HG03575 (cell line): Measurements from ENCODE around the gene SSBP2.
"Not testable (repeated sequence)": the region's sequence is repeated elsewhere in the genome, so short reads cannot be mapped to it uniquely, and the experiment has no call there.

Source experiments
- ATAC-seq: cut with Tn5 transposase; IDR thresholded peaks from one replicate; pipeline ENCODE4 v1.9.1; 2021; ENCODE audit not compliant: unreplicated experiment, insufficient number of reproducible peaks, low FRiP score; ENCODE audit errors: extremely low read depth

Gene SSBP2

DNA sequence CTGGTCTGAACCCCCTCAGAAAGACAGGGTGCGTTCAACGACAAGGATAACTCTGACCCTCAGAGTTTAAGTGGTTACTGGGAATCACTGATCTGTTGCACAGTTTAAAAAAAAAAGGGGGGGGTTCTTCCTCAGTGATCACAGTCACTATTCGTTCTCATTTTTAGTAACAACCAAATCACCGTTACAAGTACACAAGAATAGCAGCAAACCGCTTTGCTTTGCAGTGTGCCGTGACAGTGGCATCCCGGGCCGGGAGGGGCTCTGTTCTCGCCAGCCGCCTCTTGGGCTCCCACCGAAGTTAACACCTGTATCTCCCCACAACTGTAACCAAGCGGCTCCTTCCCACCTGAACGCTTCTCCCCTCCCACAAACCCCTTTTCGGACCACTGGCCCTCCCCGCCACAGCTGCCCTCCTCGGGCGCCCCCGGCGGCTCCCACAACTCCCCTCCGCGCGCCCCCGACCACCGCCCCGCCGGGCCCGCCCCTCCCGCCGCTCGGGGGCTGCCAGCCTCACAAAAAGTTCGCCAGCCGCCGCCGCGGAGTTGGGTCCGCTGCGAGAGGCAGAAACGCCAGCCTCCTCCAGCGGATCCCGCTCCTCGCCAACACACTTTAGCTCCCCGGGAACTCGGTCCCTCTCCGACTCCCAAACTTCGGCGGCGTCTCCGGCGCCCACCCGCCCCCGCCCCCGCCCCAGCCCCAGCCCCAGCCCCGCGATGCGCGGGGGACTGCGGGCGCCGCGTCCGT is 1.2 kb downstream of the SSBP2 start:
- peak; percentile 36 for ATAC-seq

DNA sequence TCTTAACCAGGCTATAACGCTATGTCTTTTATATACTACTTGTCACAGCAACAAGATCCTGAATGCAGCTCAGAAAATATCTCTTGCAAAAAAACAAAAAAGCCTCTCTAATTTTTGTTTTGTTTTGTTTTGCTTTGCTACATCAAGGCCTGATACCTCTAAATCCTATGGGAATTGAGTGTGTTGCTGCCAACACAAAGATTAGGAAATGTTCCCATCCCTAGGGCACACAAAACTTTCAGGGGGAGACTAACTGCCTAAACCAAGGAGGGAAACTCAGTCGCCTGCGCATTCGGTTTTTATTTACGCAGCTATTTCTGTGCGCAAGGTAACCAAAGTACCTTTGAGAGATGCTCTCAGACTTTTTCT is 1.7 kb downstream of the SSBP2 start:
- no peak for ATAC-seq

DNA sequence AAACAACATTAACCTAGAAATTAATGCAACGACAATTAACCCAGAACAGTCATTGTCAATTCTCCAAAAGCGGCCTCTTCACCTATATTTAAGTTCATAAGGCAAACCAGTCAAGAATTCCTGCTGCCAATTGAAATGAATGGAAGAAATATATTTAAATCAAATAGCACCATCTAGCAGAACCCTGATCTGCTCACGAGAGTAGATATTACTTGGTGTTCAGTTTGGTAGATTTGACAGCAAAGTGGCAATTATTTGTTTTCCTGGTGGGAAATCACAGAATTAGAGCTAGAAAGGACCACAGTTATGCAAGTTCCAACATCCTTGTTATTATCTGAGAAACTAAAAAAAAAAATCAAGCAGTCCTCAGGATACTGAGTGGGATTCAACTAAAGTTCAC is 2.3 kb downstream of the SSBP2 start:
- no peak for ATAC-seq

GRCh38 chr5:81747030-81747429 is 3.9 kb downstream of the SSBP2 start:
- no peak for ATAC-seq

DNA sequence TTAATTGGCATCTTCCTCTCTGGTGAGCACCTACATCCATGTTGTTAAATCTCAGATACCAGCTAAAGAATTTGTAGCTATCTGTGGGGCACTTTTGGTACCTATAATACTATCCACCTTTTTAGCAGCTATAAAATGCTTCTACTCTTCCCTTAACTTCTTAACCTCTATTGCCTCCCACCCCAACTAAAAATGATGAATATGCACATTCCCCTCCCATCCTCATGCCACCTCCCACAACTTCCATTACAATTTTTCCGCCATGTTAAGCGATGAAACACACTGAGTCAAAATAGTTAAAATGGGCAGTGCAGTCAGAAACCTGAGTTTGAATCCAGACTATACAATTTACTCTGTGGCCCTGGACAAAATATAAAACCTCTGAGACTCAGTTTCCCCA is 10.1 kb downstream of the SSBP2 start:
- ATAC-seq, result no peak

- no peak for ATAC-seq
Measured at GRCh38 chr5:81739291-81739690, 11.6 kb downstream of the SSBP2 start.

DNA sequence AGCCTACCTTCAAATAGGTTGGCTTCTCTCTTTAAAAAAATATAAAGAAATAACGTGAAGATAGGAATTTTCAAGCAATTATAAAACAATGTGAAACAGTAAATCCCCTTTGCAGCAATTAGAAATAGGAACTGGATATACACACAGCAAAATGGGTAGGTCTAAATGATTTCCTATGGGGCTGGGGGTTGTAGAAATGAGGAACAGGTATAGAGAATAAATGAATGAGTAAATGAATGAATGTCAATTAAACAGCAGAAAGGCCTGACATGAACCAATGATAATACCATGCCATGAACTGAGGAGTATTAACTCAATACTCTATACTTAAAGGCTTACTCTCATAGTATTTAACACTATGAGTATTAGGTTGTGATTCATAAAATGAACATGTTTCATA is 21.6 kb downstream of the SSBP2 start:
- no peak for ATAC-seq

- ATAC-seq, result no peak
Measured at GRCh38 chr5:81728301-81728700, 22.6 kb downstream of the SSBP2 start.

DNA sequence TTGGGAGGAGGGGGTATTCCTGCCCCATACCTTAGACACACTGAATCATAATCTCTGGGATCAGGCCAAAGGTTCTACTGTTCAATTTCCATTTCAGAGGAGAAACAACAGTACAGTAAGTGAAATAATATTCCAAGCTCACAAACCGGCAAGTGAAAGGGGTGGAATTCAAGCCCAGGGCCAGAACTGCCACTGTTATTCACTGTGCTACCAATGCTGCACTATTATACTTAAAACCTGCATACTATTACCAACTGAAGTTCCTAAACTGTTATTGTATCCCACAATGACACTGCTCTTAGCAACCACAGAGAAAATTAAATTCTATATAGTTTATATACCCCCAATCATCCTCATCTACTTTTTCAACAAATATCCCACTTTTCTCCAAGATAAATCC is 24.6 kb downstream of the SSBP2 start:
- no peak for ATAC-seq

DNA sequence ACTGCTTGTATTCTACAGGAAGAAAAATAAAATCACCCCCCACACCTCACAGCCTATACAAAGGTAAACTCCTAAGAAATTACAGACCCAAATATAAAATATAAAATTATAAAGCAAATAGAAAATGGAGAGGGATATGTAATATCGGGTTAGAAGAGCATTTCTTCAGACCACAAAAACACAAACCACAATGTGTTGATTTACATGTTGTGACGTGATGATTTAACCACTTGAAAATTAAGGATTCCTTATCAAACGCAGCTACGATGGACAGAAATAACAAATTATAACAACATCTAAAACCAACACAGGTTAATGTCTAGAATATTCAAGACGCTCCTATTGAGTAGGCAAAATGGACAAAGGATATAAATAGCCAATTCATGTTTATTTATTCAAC is 26.3 kb downstream of the SSBP2 start:
- ATAC-seq, result no peak

DNA sequence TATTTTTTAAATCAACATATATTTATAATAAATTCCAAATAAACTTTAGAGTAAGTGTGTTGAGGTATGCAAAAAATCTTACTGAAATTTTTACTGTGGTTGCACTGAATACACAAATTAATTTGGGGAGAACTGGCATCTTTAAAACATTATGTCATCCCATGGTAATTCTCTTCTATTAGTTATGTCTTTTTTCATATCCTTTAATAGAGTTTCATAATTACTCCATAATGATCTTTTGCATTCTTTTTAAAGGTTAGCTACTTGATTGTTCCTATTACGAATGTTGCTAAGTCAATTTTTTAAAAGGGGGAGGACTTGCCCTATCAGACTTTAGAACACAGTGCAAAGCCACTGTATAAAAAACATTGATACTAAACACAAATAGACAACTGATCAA is 26.8 kb downstream of the SSBP2 start:
- ATAC-seq, result no peak

- ATAC-seq, result no peak
Measured at GRCh38 chr5:81721049-81721448, 29.8 kb downstream of the SSBP2 start.

DNA sequence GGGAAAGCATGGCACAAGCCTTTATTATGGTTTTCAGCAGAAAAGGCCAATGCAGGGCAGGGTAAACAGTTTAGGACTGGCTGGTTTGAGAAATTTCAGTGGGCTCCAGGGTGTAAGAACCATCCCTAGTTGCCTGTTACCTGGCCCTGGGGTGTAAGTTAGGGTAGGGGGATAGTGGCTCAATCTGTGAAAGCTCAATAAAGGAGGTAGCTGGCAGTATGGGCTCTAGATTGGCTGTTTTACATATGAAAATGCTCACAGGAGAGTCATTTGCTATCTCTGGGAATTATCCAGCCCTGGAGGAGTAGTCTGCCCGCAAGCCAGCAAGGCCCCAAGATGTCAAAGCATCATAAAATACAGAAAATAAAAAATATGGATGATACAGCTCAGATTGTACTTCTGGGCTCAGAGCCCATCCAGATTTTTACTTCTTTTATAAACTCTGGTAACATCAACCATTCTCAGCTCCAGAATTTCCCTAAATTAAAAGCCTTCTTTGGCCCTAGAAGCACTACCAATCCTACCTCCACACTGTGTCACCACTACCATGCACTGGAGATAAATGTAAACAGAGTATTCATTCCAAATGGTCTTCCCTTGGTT is 31.1 kb downstream of the SSBP2 start:
- ATAC-seq, result no peak

DNA sequence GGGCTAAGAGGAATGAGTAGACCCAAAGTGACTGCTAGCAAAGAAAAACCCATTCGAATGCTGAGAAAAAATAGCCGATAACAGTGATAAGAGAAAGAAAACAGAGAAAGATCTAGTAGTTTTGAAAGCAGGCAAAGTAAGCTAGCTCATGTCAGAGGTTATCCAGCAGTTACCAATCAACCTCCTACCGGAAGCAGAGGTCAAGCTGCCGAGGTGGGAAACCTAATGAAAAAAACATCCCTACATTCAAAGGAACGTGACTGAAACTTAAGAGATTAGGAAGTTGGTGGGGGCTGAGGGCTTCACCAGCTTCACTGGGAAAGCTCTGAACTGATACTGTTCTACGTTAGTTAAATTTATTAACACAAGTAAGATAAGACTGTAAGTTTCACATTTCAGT is 32.6 kb downstream of the SSBP2 start:
- no peak for ATAC-seq

GRCh38 chr5:81717860-81718259 is 33.0 kb downstream of the SSBP2 start:
- ATAC-seq, result no peak

GRCh38 chr5:81717226-81717625 is 33.7 kb downstream of the SSBP2 start:
- no peak for ATAC-seq

DNA sequence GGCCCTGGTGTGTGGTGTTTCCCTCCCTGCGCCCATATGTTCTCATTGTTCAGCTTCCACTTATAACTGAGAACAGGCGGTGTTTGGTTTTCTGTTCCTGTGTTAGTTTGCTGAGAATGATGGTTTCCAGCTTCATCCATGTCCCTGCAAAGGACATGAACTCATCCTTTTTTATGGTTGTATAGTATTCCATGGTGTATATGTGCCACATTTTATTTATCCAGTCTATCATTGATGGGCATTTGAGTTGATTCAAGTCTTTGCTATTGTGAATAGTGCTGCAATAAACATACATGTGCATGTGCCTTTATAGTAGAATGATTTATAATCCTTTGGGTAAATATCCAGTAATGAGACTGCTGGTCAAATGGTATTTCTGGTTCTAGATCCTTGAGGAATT is 36.8 kb downstream of the SSBP2 start:
- not testable (repeated sequence) for ATAC-seq

GRCh38 chr5:81708889-81709288 is 42.0 kb downstream of the SSBP2 start:
- no peak for ATAC-seq

DNA sequence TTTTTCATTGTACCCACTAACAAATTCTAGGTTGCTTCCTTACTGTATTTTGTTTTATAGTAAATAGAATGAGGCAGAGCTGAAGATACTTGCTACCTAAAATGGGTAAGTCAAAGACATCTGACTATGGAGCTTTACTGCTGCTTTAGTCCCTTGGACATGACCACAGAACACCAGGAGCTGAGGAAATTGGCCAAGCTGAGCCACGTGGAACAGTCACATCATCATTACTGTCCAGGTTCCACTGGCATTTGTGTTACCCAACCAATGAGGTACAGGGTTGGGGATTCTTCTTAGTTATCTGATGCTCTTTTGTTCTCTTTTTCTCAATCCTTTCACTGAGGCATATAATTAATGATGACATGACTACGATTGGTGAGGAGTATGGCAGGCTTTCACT is 47.1 kb downstream of the SSBP2 start:
- ATAC-seq, result no peak

GRCh38 chr5:81700166-81700565 is 50.7 kb downstream of the SSBP2 start:
- ATAC-seq, result no peak

- no peak for ATAC-seq
Measured at GRCh38 chr5:81698813-81699212, 52.1 kb downstream of the SSBP2 start.
